HEK293 (cell line): ENCODE measurements around the gene ATP13A1.

Experiments
- CTCF ChIA-PET: fragments of 350-600 bp; formaldehyde crosslinking; extraction: SDS; loops from one replicate; lab custom pipeline; 2021; ENCODE audit warnings: antibody characterized with exemption; lab: Yijun Ruan, JAX
- POLR2A ChIA-PET: fragments of 300-600 bp; formaldehyde crosslinking; extraction: SDS; loops from one replicate; lab custom pipeline; 2020; ENCODE audit warnings: antibody characterized with exemption, inconsistent platforms; lab: Yijun Ruan, JAX
- H3K27ac ChIP-seq: fragments of 200-500 bp; sonication (Bioruptor generic); 2 replicates; pipeline ENCODE4 v1.5.1; 2014; ENCODE audit warnings: low read depth, low read length, control low read depth, inconsistent platforms; ENCODE audit errors: extremely low read depth
- H3K36me3 ChIP-seq, 2 experiments: fragments of 200-500 bp in 1 of 2; sonication (Bioruptor generic) in 1 of 2; 1 replicate in 1 of 2; 2 replicates in 1 of 2; pipeline ENCODE4 v1.5.1; 2014 to 2017; ENCODE audit warnings: inconsistent platforms in 2 of 2, low read length in 2 of 2; ENCODE audit not compliant: control insufficient read depth in 2 of 2, insufficient read depth in 1 of 2
- H3K4me1 ChIP-seq: fragments of 200-500 bp; sonication (Bioruptor generic); 2 replicates; pipeline ENCODE4 v1.5.1; 2014; ENCODE audit warnings: mild to moderate bottlenecking, low read length, inconsistent platforms; ENCODE audit not compliant: control insufficient read depth, insufficient read depth
- H3K4me3 ChIP-seq: 2 replicates; pipeline ENCODE4 v1.5.1; 2011; ENCODE audit warnings: low read depth, mild to moderate bottlenecking, control low read depth, low read length, moderate library complexity
- H3K9me3 ChIP-seq: fragments of 200-500 bp; sonication (Bioruptor generic); 2 replicates; pipeline ENCODE4 v1.5.1; 2014; ENCODE audit warnings: low read depth, low read length, inconsistent platforms; ENCODE audit not compliant: control insufficient read depth, insufficient read depth
- KLF9 ChIP-seq: fragments of 450-650 bp; formaldehyde crosslinking; IDR thresholded peaks from 2 replicates; pipeline ENCODE4 v1.5.1; 2016; ENCODE audit warnings: missing biosample characterization, missing genetic modification characterization, low read depth
- PRDM10 ChIP-seq: fragments of 450-650 bp; formaldehyde crosslinking; IDR thresholded peaks from 2 replicates; pipeline ENCODE4 v1.5.1; 2016; ENCODE audit warnings: missing biosample characterization, missing genetic modification characterization
- PRDM4 ChIP-seq: fragments of 450-650 bp; formaldehyde crosslinking; IDR thresholded peaks from 2 replicates; pipeline ENCODE4 v1.5.1; 2017; ENCODE audit warnings: missing biosample characterization, missing genetic modification characterization
- REST ChIP-seq: fragments of 450-650 bp; formaldehyde crosslinking; IDR thresholded peaks from 2 replicates; pipeline ENCODE4 v1.5.1; 2016; ENCODE audit warnings: missing biosample characterization, missing genetic modification characterization
- SALL2 ChIP-seq: fragments of 450-650 bp; formaldehyde crosslinking; IDR thresholded peaks from 2 replicates; pipeline ENCODE4 v1.5.0; 2017; ENCODE audit warnings: missing biosample characterization, mild to moderate bottlenecking, missing genetic modification characterization, borderline replicate concordance
- ZBTB48 ChIP-seq: fragments of 450-650 bp; formaldehyde crosslinking; IDR thresholded peaks from 2 replicates; pipeline ENCODE4 v1.5.1; 2016; ENCODE audit warnings: missing biosample characterization, missing genetic modification characterization
- ZNF10 ChIP-seq: fragments of 450-650 bp; formaldehyde crosslinking; IDR thresholded peaks from 2 replicates; pipeline ENCODE4 v1.5.1; 2017; ENCODE audit warnings: missing biosample characterization, missing genetic modification characterization
- ZNF138 ChIP-seq: fragments of 450-650 bp; formaldehyde crosslinking; IDR thresholded peaks from 2 replicates; pipeline ENCODE4 v1.5.1; 2016; ENCODE audit warnings: missing biosample characterization, missing genetic modification characterization, borderline replicate concordance
- ZNF146 ChIP-seq: fragments of 450-650 bp; formaldehyde crosslinking; IDR thresholded peaks from 2 replicates; pipeline ENCODE4 v1.5.1; 2016; ENCODE audit warnings: missing biosample characterization, missing genetic modification characterization
- ZNF266 ChIP-seq: fragments of 450-650 bp; formaldehyde crosslinking; IDR thresholded peaks from 2 replicates; pipeline ENCODE4 v1.5.1; 2016; ENCODE audit warnings: missing biosample characterization, missing genetic modification characterization, low read depth
- ZNF423 ChIP-seq: fragments of 450-650 bp; formaldehyde crosslinking; IDR thresholded peaks from 2 replicates; pipeline ENCODE4 v1.5.1; 2016; ENCODE audit warnings: missing biosample characterization, missing genetic modification characterization
- ZNF48 ChIP-seq: fragments of 450-650 bp; formaldehyde crosslinking; IDR thresholded peaks from 2 replicates; pipeline ENCODE4 v1.5.1; 2016; ENCODE audit warnings: missing biosample characterization, missing genetic modification characterization
- ZNF510 ChIP-seq: fragments of 450-650 bp; formaldehyde crosslinking; IDR thresholded peaks from 2 replicates; pipeline ENCODE4 v1.5.1; 2018; ENCODE audit warnings: mild to moderate bottlenecking, missing genetic modification characterization, missing biosample characterization; ENCODE audit not compliant: insufficient replicate concordance
- ZNF530 ChIP-seq: fragments of 450-650 bp; formaldehyde crosslinking; IDR thresholded peaks from 2 replicates; pipeline ENCODE4 v1.5.1; 2016; ENCODE audit warnings: low read depth, missing biosample characterization, missing genetic modification characterization
- ZNF626 ChIP-seq: fragments of 450-650 bp; sonication (Bioruptor Pico); formaldehyde crosslinking; IDR thresholded peaks from 2 replicates; pipeline ENCODE4 v1.5.1; 2018; ENCODE audit warnings: missing biosample characterization, missing genetic modification characterization, inconsistent platforms
- TF ChIP-seq, protein P1 (sequence below): fragments of 450-650 bp; formaldehyde crosslinking; IDR thresholded peaks from 2 replicates; pipeline ENCODE4 v1.5.1; 2016; ENCODE audit warnings: missing biosample characterization, missing genetic modification characterization
- TF ChIP-seq, protein P2 (sequence below): fragments of 450-650 bp; IDR thresholded peaks from 2 replicates; pipeline ENCODE4 v1.5.1; 2018; ENCODE audit warnings: missing biosample characterization, missing genetic modification characterization

The ATP13A1 gene

DNA sequence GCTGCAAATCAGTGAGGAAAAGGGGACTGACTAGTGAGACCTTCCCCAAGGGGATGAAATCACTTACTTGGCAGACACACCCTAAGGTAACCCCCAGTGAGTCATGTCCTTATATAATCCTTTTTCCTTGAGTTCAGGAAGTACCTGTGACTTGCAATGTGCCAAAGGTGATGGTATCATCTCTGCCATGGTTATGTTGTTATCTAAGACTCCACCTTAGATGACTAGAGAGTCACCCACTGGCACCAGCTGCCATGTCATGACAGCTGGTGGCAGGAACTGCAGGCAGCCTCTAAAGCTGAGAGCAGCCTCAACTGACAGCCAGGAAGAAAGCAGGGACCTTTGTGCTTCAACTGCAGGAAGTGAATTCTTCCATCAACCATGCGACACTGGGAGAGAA, 57.5 kb downstream of the ATP13A1 start:
- Histone ChIP-seq H3K36me3 (no peaks in the 10 kb centered on the region; a peak in 1 of 3 replicates), H3K4me1 (no peaks in the 10 kb centered on the region), H3K9me3 (no peaks in the 10 kb centered on the region), H3K4me3 (no peak overlapping the region), H3K27ac (no peak overlapping the region)
- POLR2A ChIA-PET, result interaction anchor here (0.7 kb wide), 1 partner anchor 57 kb away, joined by 6 read pairs; no protein-coding TSS in a partner anchor
- TF ChIP-seq PRDM4 (tag by site-specific recombination) (no peak), ZNF510 (tag by site-specific recombination) (no peak), SALL2 (tag by site-specific recombination) (no peak), ZNF530 (tag by site-specific recombination) (no peak), KLF9 (tag by site-specific recombination) (no peak), ZNF626 (tag by site-specific recombination) (no peak), ZBTB48 (peak; percentile 61; the same call in 1 of the 2 replicates)
- TF ChIP-seq, protein P1, sequence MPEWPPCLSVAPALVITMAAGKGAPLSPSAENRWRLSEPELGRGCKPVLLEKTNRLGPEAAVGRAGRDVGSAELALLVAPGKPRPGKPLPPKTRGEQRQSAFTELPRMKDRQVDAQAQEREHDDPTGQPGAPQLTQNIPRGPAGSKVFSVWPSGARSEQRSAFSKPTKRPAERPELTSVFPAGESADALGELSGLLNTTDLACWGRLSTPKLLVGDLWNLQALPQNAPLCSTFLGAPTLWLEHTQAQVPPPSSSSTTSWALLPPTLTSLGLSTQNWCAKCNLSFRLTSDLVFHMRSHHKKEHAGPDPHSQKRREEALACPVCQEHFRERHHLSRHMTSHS (tag by site-specific recombination), result no peak
- CTCF ChIA-PET, result interaction anchor here (0.6 to 0.7 kb wide), 2 partner anchors 74 to 543 kb away, joined by 3 to 4 read pairs; no protein-coding TSS in a partner anchor

GRCh38 chr19:19602713-19603324, 60.7 kb downstream of the ATP13A1 start:
- H3K4me3 ChIP-seq, result no peak overlapping the region
- TF ChIP-seq ZNF146 (tag by site-specific recombination) (no peak), ZNF266 (0 out of 2 replicates have a peak, but pooled peaks have one; percentile 19)
- H3K27ac ChIP-seq, result no peak overlapping the region
- POLR2A ChIA-PET, result interaction anchor here (0.6 kb wide), 1 partner anchor 277 kb away, joined by 3 read pairs; no protein-coding TSS in a partner anchor
- CTCF ChIA-PET, result interaction anchor here (0.6 to 0.7 kb wide), 3 partner anchors 30 to 126 kb away, joined by 3 read pairs; no protein-coding TSS in a partner anchor
- H3K36me3 ChIP-seq, result no peaks in the 10 kb centered on the region; a peak in 1 of 3 replicates
- H3K9me3 ChIP-seq, result no peaks in the 10 kb centered on the region
- no peaks in the 10 kb centered on the region for H3K4me1 ChIP-seq

- ChIA-PET CTCF (interaction anchor here (0.6 kb wide), 1 partner anchor 125 kb away, joined by 3 read pairs; no protein-coding TSS in a partner anchor), POLR2A (interaction anchor here (0.6 kb wide), 1 partner anchor 277 kb away, joined by 3 read pairs; no protein-coding TSS in a partner anchor)
- Histone ChIP-seq H3K27ac (no peak overlapping the region), H3K36me3 (no peaks in the 10 kb centered on the region; a peak in 1 of 3 replicates), H3K4me1 (no peaks in the 10 kb centered on the region), H3K4me3 (no peak overlapping the region), H3K9me3 (no peaks in the 10 kb centered on the region)
- TF ChIP-seq ZNF48 (tag by site-specific recombination), result no peak
- TF ChIP-seq, protein P2, sequence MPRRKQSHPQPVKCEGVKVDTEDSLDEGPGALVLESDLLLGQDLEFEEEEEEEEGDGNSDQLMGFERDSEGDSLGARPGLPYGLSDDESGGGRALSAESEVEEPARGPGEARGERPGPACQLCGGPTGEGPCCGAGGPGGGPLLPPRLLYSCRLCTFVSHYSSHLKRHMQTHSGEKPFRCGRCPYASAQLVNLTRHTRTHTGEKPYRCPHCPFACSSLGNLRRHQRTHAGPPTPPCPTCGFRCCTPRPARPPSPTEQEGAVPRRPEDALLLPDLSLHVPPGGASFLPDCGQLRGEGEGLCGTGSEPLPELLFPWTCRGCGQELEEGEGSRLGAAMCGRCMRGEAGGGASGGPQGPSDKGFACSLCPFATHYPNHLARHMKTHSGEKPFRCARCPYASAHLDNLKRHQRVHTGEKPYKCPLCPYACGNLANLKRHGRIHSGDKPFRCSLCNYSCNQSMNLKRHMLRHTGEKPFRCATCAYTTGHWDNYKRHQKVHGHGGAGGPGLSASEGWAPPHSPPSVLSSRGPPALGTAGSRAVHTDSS (tag by site-specific recombination), result no peak
- no peak for TF ChIP-seq ZNF10
- no peak for TF ChIP-seq ZNF138 (tag by site-specific recombination)
- no peak for TF ChIP-seq ZNF423 (tag by site-specific recombination)
- TF ChIP-seq REST (tag by site-specific recombination), result no peak
- no peak for TF ChIP-seq PRDM10 (tag by site-specific recombination)
These were observed 61.3 kb downstream of the ATP13A1 start for GRCh38 chr19:19602136-19602712.
